HepG2 (cell line): ENCODE data around the gene MAN1A1. TPM values are rescaled to one million over a fixed set of nuclear protein-coding genes. Genes with fewer than 3 reads are reported as not detected.

Experiments used
- HES4 ChIP-seq: sonication (generic); formaldehyde crosslinking; IDR thresholded peaks from 2 replicates; pipeline ENCODE4 v1.9.0; 2021; ENCODE audit warnings: mild to moderate bottlenecking, missing genetic modification reagents, borderline replicate concordance
- LRRFIP1 ChIP-seq: sonication (generic); formaldehyde crosslinking; conservative IDR thresholded peaks from 2 replicates; pipeline ENCODE4 v1.4.0; 2020; ENCODE audit warnings: missing genetic modification reagents
- MAFF ChIP-seq: IDR thresholded peaks from 2 replicates; pipeline ENCODE4 v1.6.1; 2011; ENCODE audit warnings: low read depth, low read length, improper control_type of control experiment
- MIER3 ChIP-seq: IDR thresholded peaks from 2 replicates; pipeline ENCODE4 v1.6.1; 2016; ENCODE audit warnings: missing compliant biosample characterization, borderline replicate concordance
- RFX5 ChIP-seq: IDR thresholded peaks from 2 replicates; pipeline ENCODE4 v1.6.1; 2011; ENCODE audit warnings: low read depth, low read length, improper control_type of control experiment
- polyA plus RNA-seq, 8 experiments: library from polyadenylated mRNA; depleted of rRNA in 3 of 8; stranded (reverse) in 7 of 8; unstranded in 1 of 8; fragments of >200 nt; fragmentation: Illumina TruSeq in 4 of 8; extraction: Trizol in 4 of 8; gene quantifications; 2 replicates each; pipeline versions ENCODE4 v1.2.1 to v1.2.3, GENCODE V29; 2011 to 2016; ENCODE audit warnings: low read depth in 4 of 8, missing spikeins in 1 of 8, mixed read lengths in 1 of 8; ENCODE audit not compliant: insufficient read depth in 1 of 8
- total RNA-seq, 5 experiments: library from RNA; depleted of rRNA; stranded (reverse); fragments of >200 nt; fragmentation: Illumina TruSeq; extraction: Trizol; gene quantifications; 2 replicates each; pipeline ENCODE4 v1.2.3, GENCODE V29; 2016; ENCODE audit warnings: low read depth in 1 of 5
- TF ChIP-seq, protein P1 (sequence below): sonication (generic); formaldehyde crosslinking; IDR thresholded peaks from 2 replicates; pipeline ENCODE4 v1.5.0; 2020; ENCODE audit warnings: mild to moderate bottlenecking, missing genetic modification reagents, borderline replicate concordance
- TF ChIP-seq, protein P2 (sequence below): sonication (generic); formaldehyde crosslinking; IDR thresholded peaks from one replicate; pipeline ENCODE4 v1.5.1; 2020; ENCODE audit warnings: mild to moderate bottlenecking, missing genetic modification reagents; ENCODE audit errors: not compliant biosample characterization

MAN1A1 gene
- total and polyA plus RNA-seq, 2 of the 13 experiments (the other 11 are each of a cell fraction or from before 2014, with no cell fraction given): 156 to 236 TPM

- TF ChIP-seq LRRFIP1: no peak
- no peak for TF ChIP-seq RFX5
- no peak for TF ChIP-seq MAFF
- peak; percentile 56; the same call in 1 of the 2 replicates for TF ChIP-seq HES4 (CRISPR knock-in tag)
- peak; percentile 76; the same call in 1 of the 2 replicates for TF ChIP-seq MIER3 (CRISPR knock-in tag)
- TF ChIP-seq, protein P1, sequence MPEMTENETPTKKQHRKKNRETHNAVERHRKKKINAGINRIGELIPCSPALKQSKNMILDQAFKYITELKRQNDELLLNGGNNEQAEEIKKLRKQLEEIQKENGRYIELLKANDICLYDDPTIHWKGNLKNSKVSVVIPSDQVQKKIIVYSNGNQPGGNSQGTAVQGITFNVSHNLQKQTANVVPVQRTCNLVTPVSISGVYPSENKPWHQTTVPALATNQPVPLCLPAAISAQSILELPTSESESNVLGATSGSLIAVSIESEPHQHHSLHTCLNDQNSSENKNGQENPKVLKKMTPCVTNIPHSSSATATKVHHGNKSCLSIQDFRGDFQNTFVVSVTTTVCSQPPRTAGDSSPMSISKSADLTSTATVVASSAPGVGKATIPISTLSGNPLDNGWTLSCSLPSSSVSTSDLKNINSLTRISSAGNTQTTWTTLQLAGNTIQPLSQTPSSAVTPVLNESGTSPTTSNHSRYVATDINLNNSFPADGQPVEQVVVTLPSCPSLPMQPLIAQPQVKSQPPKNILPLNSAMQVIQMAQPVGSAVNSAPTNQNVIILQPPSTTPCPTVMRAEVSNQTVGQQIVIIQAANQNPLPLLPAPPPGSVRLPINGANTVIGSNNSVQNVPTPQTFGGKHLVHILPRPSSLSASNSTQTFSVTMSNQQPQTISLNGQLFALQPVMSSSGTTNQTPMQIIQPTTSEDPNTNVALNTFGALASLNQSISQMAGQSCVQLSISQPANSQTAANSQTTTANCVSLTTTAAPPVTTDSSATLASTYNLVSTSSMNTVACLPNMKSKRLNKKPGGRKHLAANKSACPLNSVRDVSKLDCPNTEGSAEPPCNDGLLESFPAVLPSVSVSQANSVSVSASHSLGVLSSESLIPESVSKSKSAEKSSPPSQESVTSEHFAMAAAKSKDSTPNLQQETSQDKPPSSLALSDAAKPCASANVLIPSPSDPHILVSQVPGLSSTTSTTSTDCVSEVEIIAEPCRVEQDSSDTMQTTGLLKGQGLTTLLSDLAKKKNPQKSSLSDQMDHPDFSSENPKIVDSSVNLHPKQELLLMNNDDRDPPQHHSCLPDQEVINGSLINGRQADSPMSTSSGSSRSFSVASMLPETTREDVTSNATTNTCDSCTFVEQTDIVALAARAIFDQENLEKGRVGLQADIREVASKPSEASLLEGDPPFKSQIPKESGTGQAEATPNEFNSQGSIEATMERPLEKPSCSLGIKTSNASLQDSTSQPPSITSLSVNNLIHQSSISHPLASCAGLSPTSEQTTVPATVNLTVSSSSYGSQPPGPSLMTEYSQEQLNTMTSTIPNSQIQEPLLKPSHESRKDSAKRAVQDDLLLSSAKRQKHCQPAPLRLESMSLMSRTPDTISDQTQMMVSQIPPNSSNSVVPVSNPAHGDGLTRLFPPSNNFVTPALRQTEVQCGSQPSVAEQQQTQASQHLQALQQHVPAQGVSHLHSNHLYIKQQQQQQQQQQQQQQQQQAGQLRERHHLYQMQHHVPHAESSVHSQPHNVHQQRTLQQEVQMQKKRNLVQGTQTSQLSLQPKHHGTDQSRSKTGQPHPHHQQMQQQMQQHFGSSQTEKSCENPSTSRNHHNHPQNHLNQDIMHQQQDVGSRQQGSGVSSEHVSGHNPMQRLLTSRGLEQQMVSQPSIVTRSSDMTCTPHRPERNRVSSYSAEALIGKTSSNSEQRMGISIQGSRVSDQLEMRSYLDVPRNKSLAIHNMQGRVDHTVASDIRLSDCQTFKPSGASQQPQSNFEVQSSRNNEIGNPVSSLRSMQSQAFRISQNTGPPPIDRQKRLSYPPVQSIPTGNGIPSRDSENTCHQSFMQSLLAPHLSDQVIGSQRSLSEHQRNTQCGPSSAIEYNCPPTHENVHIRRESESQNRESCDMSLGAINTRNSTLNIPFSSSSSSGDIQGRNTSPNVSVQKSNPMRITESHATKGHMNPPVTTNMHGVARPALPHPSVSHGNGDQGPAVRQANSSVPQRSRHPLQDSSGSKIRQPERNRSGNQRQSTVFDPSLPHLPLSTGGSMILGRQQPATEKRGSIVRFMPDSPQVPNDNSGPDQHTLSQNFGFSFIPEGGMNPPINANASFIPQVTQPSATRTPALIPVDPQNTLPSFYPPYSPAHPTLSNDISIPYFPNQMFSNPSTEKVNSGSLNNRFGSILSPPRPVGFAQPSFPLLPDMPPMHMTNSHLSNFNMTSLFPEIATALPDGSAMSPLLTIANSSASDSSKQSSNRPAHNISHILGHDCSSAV (CRISPR knock-in tag): no peak
- TF ChIP-seq, protein P2, sequence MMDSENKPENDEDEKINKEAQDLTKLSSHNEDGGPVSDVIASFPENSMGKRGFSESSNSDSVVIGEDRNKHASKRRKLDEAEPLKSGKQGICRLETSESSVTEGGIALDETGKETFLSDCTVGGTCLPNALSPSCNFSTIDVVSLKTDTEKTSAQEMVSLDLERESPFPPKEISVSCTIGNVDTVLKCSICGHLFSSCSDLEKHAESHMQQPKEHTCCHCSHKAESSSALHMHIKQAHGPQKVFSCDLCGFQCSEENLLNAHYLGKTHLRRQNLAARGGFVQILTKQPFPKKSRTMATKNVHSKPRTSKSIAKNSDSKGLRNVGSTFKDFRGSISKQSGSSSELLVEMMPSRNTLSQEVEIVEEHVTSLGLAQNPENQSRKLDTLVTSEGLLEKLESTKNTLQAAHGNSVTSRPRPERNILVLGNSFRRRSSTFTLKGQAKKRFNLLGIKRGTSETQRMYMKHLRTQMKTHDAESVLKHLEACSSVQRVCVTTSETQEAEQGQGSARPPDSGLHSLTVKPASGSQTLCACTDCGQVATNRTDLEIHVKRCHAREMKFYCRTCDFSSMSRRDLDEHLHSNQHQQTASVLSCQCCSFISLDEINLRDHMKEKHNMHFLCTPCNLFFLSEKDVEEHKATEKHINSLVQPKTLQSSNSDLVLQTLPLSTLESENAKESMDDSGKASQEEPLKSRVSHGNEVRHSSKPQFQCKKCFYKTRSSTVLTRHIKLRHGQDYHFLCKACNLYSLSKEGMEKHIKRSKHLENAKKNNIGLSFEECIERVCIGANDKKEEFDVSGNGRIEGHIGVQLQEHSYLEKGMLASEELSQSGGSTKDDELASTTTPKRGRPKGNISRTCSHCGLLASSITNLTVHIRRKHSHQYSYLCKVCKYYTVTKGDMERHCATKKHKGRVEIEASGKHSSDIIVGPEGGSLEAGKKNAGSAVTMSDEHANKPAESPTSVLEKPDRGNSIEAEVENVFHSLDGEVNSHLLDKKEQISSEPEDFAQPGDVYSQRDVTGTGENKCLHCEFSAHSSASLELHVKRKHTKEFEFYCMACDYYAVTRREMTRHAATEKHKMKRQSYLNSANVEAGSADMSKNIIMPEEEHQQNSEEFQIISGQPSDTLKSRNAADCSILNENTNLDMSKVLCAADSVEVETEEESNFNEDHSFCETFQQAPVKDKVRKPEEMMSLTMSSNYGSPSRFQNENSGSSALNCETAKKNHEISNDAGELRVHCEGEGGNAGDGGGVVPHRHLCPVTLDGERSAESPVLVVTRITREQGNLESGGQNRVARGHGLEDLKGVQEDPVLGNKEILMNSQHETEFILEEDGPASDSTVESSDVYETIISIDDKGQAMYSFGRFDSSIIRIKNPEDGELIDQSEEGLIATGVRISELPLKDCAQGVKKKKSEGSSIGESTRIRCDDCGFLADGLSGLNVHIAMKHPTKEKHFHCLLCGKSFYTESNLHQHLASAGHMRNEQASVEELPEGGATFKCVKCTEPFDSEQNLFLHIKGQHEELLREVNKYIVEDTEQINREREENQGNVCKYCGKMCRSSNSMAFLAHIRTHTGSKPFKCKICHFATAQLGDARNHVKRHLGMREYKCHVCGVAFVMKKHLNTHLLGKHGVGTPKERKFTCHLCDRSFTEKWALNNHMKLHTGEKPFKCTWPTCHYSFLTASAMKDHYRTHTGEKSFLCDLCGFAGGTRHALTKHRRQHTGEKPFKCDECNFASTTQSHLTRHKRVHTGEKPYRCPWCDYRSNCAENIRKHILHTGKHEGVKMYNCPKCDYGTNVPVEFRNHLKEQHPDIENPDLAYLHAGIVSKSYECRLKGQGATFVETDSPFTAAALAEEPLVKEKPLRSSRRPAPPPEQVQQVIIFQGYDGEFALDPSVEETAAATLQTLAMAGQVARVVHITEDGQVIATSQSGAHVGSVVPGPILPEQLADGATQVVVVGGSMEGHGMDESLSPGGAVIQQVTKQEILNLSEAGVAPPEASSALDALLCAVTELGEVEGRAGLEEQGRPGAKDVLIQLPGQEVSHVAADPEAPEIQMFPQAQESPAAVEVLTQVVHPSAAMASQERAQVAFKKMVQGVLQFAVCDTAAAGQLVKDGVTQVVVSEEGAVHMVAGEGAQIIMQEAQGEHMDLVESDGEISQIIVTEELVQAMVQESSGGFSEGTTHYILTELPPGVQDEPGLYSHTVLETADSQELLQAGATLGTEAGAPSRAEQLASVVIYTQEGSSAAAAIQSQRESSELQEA: no peak
These were observed at the start of gene MAN1A1 (continued) for GRCh38 chr6:119349361-119350201.
